ENCODE results near the gene SRCIN1.

DNA sequence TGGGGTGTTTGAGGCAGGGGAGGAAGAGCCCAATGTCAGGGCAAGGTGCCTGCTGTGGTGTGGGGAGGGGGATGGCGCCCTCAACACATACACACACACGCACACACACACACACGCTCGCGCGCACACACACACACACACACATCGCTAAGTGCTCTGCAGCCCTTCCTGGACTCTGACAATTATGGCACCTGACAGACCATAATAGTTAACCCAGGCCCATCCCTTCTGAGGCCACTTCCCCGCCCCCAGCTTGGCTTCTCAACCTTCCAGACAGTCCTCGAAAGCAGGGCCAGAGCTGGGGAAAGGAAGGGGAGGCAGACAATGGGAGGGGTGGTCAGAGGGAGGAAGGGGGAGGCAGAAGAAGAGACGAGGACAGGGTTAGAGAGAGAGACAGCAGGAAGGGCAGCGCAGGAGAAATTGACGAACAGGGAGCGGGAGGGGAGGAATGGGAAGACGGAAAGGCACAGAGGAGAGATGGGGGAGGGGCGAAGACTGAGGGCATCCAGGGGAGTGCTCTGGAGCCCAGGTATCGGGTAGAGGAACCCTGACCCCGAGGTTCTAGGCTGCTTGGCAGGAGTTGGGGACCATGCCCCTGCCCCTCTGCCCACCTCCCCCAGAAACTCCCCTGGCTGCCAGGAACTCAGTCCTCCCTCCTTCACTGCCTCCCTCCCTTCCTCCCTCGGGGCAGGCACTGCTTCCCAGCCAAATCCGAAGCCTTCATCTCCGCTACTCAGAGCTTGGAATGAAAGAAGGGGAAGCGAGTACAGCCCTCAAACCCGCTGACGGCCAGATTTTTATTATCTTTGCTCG lies 4.0 kb downstream of the SRCIN1 start:
- TF ChIP-seq POLR2A (IDR thresholded peaks at IDR 0.05) (no peak), CTCF (IDR thresholded peaks at IDR 0.05) (no peak)

All from breast epithelium (tissue), 3 donors.